ENCODE data around the gene PRR36.
A peak's percentile ranks its signal among the peaks of the same experiment; 100 is the strongest.
"Not testable (repeated sequence)": the region's sequence is repeated elsewhere in the genome, so short reads cannot be mapped to it uniquely, and the experiment has no call there.

PRR36 gene

DNA sequence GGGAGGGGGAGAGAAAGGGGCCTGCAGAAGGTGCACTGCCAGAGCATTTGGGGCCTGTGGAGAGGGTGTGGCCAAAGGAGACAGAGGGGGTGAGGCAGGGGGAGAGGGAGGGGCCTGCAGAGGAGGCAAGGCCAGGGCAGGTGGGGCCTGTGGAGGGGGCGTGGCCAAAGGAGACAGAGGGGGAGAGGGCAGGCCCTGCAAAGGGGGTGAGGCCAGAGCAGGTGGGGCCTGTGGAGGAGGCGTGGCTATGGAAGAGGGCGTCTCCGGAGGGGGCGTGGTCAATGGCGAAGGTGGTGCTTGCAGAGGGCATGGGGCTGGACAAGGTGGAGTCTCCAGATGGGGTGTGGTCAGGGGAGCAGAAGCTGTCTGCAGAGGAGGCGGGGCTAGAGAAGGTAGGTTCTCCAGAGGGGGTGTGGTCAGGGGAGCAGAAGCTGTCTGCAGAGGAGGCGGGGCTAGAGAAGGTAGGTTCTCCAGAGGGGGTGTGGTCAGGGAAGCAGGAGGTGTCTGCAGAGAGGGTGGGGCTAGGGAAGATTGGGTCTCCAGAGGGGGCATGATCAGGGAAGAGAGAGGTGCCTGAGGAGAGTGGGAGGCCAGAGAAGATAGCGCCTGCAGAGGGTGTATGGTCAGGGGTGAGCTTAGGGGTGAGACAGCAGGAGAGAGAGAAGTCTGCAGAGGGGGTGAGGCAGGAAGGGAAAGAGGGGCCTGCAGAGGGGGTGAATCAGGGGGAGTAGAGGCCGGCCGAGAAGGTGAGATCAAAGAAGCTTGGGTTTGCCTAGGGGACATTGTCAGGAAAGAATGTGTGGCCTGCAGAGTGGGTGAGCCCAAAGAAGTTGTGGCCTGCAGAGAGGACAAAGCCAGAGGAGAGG, 3.4 kb downstream of the PRR36 start:
- DNase-seq, result peak; percentile 95

- peak; percentile 69 for DNase-seq
These were observed 4.2 kb downstream of the PRR36 start for GRCh38 chr19:7869910-7870511.

GRCh38 chr19:7869453-7869909, 4.7 kb downstream of the PRR36 start:
- DNase-seq, result peak; percentile 60

GRCh38 chr19:7868671-7869452, 5.3 kb downstream of the PRR36 start:
- peak; percentile 92 for DNase-seq

- DNase-seq, result peak; percentile 68
These were observed 5.9 kb downstream of the PRR36 start for GRCh38 chr19:7868326-7868670.

- DNase-seq, result no peak
These were observed 6.9 kb downstream of the PRR36 start for GRCh38 chr19:7867092-7867844.

DNA sequence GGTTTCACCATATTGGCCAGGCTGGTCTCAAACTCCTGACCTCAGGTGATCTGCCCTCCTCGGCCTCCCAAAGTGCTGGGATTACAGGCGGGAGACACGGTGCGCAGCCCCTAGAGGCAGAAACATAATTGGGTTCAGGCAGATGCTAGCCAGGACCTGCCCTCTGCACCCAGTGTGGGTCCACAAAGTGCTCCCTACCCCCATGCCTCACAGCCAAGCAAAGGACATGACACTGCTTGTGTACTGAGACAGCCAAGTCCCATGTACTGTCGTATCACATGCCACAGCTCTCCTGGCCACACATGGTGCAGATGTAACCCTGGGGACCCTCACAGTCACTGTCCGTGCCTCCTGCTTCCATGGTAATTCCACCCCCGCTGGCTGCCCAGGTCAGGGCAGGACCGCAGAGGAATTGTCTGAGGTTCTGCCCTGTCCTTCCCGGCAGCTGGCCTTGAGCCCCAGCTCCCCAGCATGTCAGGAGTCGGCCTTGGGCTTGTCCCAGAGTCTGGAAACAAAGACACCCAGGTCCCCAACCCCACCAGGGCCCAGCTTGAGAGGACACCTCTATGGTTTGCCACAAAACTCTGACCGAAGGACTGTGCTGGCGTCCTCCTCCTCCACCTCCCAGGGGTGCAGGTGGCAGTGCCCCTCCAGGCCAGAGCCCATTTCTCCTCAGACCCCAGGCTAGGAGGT, 7.6 kb downstream of the PRR36 start:
- no peak for DNase-seq

- DNase-seq, result no peak
These were observed 8.8 kb downstream of the PRR36 start for GRCh38 chr19:7865262-7865911.

DNA sequence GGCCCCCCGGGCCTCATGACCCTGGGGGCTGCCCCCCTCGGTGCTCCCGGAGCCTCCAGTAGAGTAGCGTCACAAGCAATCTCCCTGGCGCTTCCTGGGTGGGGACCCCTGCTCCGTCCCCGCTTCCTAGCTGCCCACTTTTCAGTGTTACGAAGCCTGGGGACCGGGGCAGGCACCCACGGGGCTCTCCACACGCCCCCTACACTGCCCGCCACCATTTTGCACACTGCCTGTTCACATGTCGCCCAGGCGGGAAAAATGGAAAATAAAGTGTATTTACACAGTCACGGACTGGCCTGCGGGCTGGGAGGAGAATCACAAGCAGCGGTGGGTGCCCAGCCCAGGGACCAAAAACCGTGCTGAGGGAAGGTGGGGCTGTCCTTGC, 9.5 kb downstream of the PRR36 start:
- no peak for DNase-seq

DNA sequence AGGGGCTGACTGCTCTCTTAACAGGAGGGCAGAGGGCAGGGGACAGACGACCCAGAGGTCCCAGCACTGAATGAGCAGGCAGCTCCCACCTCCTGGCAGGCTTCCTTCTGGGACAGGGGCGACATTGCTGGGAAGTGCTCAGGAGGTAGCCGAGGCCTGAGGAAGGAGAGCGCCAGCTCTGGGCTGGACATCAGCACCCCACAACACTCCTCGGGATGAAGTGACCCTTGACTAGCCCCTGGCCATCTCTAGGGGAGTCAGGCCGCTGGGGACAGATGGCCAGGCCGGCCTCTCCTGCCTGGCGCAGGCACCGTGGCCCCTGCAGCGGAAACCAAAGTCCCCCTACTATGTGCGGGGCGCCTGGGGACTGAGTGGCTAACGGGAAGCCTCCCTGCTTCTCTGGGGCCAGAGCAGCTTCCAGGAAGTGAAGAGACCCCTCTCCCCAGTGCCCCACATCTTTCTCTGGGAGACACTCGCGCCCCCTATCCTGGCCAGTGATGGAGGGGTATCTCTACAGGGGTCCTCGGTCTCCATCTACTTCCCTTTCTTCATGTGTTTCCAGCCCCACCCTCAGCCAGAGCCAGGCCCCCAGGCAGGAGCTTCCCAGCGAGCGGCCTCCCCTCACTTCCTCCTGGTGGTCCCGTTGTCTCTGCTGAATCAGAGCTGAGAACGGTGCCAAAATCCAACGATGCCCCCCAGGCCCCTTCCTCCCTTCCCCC, 10.1 kb downstream of the PRR36 start:
- no peak for DNase-seq

- no peak for DNase-seq
These were observed 10.8 kb downstream of the PRR36 start for GRCh38 chr19:7863157-7863970.

GRCh38 chr19:7862413-7862951, 11.7 kb downstream of the PRR36 start:
- peak; percentile 34 for DNase-seq

- DNase-seq, result no peak
These were observed 12.4 kb downstream of the PRR36 start for GRCh38 chr19:7861619-7862412.

DNA sequence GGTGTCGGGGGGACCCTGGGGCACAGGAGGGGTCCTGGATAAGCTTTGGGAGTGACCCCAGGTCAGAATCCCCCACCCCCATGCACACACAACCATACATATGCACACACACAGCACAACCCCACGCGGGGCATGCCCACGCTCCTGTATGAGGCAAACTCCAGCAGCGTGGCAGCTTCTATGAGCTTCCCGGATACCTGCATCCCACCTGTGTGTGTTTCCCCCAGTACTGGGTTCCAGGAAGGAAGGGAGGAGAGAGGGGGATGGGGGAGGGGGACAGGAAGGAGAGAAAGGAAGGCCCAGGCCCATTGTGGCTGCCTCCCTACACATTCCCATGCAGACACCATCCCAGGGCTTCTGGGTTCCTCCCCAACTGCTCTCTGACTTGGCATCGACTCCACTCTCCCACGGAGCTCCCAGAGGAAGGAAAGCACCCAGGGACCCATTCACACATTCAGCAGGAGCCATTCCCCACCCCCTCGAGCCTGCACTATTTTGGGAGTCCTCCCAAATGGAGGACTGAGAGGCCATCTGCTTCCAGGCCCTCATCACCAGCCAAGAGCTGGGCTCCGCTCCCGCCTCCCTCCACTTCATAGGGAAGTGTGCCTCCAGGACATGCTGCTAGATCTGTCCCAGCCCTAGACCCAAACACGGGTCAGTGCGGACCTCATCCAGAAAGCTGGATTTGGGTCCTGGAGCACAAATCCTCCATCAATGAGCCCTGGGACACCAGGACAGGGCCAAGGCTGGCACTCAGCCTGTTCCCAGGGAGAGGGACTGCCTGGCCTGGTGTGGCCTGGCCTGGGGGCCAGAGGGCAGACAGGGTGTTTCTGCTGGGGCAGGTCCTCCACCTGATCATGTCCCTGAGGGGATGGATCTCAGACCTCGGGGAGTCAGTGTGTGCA, 13.2 kb downstream of the PRR36 start:
- DNase-seq, result no peak

- no peak for DNase-seq
These were observed 14.1 kb downstream of the PRR36 start for GRCh38 chr19:7859831-7860713.

- not testable (repeated sequence) for DNase-seq
These were observed 15.1 kb downstream of the PRR36 start for GRCh38 chr19:7859087-7859486.

All from MV-4-11 (cell line).